HG03135 (cell line): ENCODE data around the gene URB1.
"Not testable (repeated sequence)": the region's sequence is repeated elsewhere in the genome, so short reads cannot be mapped to it uniquely, and the experiment has no call there.

ENCODE experiments used
- ATAC-seq: cut with Tn5 transposase; IDR thresholded peaks from one replicate; pipeline ENCODE4 v1.9.1; 2021; ENCODE audit warnings: mild to moderate bottlenecking, moderate library complexity; ENCODE audit not compliant: unreplicated experiment

Gene URB1

DNA sequence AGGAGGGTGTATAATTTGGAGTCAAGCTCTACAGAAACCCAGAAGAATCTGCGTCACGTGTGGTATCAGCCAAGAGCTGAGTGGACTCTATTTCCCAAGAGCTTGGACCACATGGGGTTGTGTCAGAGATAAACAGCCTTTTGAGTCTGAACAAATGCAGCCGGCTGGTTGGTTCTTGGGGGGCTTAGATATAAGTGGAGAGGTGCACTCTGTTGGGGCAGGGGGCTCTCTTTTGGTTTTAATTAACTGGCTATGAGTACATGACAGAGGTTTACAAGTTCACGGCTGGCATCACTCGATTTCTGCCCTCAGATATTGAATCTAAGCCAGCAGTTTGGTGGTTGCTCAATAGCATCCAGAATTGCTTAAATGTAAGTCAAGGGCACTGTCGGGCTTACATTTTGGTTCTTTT lies 94.7 kb downstream of the URB1 start:
- ATAC-seq = no peak

DNA sequence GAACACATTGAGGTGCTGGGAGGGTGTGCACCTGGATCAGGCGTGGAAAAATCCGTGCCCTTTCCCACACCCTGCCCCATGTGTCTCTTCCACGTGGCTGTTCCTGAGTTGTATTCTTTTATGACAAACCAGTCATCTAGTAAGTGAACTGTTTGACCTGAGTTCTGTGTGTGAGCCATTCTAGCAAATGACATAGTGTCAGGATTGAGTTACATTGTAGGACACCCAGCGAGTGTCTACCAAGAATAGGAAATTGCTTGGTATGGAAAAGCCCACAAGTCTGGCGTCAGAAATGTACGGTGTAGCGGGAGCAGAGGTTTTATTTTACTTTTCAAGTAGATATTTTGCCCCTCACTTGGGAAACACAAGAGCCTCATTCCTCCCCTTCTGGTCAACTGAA lies 95.4 kb downstream of the URB1 start:
- no peak for ATAC-seq

DNA sequence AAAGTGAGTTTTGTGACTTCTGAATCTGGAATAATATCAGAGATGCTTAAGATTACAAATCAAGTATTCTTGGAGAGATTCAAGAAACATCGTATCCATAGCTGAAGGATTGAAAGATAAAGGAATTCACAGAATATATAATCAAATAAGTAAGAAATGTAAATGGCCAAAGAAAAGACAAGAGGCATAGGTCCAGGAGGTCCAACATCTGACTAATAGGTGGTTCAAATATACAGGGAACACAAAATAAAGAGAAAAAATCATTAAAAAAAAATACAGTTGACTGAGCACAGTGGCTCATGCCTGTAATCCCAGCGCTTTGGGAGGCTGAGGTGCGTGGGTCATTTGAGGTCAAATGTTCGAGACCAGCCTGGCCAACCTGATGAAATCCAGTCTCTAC lies 107.3 kb downstream of the URB1 start:
- ATAC-seq = no peak

DNA sequence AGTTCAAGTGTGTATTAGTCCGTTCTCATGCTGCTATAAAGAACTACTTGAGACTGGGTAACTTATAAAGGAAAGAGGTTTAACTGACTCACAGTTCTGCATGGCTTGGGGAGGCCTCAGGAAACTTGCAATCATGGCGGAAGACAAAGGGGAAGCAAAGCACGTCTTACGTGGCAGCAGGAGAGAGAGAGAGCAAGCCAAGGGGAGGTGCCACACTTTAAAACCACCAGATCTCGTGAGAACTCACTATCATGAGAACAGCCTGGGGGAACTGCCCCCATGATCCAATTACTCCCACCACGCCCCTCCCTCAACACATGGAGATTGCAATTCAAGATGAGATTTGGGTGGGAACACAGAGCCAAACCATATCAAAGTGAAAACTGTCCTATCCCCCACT lies 109.8 kb downstream of the URB1 start:
- ATAC-seq = no peak

DNA sequence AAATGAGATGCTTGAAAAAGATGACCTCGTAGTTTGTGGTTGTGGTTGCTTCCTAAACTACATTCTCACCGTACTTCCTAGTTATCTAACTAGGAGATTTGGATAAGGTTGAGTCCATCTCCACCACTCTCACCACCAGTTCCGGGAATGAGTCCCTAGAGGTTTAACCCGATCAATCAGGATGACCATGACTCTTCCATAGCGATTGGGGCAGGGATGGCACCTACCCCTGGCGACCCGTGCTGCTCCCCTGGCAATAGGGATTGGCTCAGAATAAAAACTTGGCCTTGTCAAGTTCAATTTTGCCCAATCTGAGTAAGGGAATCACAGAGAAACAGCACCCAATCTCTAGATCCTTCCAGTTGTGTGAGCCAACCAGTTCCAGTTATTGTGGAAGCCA lies 111.3 kb downstream of the URB1 start:
- no peak for ATAC-seq

DNA sequence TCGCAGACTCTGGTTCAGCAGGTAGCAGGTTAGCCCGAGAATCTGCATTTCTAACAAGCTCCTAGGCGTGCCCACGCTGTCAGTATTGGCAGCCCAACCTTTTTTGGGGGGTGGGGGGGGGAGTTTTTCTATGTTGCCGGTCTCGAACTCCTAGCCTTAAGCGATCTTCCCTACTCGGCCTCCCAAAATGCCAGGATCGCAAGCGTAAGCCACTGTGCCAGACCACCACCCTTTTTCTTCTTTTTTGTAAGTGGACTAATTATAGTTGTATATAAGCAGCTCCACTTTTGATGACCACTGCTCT lies 113.5 kb downstream of the URB1 start:
- ATAC-seq = no peak

DNA sequence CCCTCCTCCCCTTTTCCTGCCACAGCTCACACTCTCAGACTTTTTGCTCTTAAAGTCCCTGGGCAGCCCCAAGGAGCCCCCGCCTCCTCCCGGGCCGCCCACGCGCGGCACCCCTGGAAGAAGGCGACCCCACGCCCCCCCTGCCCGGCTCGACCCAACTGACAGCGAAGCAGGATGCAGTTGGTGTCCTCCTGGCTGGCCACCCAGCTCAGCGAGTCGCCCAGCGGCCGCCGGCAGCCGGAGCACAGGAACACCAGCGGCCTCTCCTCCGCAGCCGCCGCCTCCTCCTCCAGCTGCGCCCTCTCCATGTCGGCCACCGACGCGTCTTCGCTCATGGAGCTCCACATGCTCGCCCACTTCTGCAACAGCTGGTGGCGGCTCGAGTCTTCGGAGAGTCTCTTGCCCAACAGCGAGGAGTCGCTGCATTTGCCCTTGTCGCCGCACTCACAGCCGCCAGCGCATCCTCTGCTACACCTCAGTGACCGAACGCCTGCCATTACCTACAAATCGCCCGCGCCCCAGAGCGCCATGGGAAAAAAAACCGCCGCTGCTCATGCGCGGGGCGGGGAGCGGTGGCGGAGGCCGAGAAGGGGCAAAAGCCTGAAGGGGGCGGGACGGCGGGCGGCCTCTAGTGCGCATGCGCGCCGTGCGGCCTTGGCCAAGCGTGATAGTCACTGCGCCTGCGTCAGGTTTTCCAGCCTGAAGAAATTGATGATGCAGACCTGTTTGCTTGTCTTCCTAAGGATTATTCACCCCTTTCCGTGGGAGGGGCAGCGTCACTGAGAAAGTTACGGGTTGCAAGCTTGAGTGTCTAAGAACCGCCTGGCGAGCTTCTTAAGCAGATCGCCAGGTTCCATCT lies 114.1 kb downstream of the URB1 start, which contains the start of gene MIS18A:
TSS of gene MIS18A (minus strand) at position 532 of the 859 bp plus-strand sequence. CDS start at position 497, 35 bp downstream.
- ATAC-seq = peak; percentile 83

DNA sequence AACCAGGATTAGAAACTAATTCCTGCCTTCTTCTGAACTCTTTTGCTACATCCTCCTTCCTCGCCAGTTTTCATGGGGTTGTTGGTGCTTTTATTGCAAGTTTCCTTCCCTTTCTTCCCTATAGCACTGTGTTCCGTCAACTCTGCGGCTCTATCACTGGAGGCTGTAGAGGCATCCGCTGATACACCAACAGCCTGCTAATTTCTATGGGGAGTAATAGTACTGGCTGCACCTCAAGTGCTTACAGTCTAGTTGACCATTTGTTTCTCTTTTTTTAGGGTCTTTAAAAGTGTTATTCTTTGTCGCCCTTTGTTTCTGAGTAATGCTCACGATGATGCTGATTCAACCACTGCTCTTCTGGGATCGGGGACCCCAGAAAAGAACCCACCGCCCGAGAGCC lies 114.7 kb downstream of the URB1 start:
- ATAC-seq = no peak

DNA sequence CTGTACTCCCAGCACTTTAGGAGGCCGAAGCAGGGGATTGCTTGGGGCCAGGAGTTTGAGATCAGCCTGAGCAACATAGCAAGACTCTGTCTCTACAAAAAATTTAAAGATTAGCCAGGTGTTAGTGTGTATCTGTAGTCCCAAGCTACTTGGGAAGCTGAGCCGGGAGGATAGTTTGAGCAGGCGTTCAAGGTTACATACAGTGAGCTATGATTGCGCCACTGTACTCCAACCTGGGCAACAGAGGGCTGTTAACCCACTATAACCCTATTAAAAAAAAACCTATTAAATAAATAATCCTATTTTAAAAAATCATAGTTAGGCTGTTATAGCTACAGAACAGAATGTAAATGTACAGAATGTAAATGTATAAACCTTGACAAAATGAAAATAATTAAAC lies 116.1 kb downstream of the URB1 start:
- no peak for ATAC-seq

DNA sequence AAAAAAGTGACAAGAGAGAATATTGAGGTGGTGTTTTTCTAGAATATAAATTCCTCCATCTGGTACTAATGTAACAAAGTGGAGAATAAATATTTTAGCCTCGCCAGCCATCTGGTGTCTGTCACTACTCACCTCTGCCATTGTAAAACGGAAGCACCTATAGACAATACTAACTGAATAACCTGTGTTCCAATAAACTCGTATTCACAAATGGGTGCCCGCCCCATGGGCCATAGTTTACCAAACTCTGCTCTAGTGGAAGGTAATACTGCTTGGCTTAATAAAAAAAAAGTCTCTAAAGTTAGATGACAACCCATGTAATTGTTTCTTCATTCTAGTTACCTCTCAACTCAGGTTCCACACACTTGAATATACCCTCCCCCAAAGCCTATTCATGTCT lies 122.1 kb downstream of the URB1 start:
- ATAC-seq = no peak

DNA sequence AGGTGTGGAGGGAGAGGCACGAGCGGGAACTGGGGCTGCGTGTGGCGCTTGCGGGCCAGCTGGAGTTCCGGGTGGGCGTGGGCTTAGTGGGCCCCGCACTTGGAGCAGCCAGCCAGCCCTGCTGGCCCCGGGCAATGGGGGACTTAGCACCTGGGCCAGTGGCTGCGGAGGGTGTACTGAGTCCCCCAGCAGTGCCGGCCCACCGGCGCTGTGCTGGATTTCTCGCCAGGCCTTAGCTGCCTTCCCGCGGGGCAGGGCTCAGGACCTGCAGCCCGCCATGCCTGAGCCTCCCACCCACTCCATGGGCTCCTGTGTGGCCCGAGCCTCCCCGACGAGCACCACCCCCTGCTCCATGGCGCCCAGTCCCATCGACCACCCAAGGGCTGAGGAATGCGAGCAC lies 127.5 kb downstream of the URB1 start:
- ATAC-seq = not testable (repeated sequence)

DNA sequence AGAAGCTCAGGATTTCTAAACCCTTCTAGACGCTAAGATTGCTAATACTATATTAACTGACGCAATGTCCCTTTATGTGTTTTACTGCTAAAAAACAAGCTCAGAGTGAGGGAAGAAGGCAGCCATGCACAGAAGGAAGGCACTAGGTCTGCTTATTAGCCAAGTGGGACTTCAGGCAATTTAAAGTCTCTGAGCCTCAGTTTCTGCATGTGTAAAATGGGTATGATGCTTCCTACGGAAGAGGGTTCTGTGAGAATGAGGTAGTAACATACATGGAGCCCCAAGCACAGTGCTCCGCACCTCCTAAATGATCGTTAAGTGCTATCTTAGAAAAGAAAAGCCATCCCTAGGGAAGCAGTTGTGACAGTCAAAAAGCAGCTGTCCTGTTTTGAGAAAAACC lies 130.9 kb downstream of the URB1 start:
- ATAC-seq = no peak
